Measurements from ENCODE around the gene KIAA1217.

- TF ChIP-seq CREM (CRISPR knock-in tag; IDR thresholded peaks at IDR 0.05), result no peak
- TF ChIP-seq, protein P1, sequence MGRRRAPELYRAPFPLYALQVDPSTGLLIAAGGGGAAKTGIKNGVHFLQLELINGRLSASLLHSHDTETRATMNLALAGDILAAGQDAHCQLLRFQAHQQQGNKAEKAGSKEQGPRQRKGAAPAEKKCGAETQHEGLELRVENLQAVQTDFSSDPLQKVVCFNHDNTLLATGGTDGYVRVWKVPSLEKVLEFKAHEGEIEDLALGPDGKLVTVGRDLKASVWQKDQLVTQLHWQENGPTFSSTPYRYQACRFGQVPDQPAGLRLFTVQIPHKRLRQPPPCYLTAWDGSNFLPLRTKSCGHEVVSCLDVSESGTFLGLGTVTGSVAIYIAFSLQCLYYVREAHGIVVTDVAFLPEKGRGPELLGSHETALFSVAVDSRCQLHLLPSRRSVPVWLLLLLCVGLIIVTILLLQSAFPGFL (CRISPR knock-in tag; IDR thresholded peaks at IDR 0.05; ENCODE audit: borderline replicate concordance), result no peak
- TF ChIP-seq ATF3 (CRISPR knock-in tag; conservative IDR thresholded peaks at IDR 0.05), result no peak
- TF ChIP-seq MAX (CRISPR knock-in tag; IDR thresholded peaks at IDR 0.05), result no peak
- no peak for TF ChIP-seq JUN (CRISPR knock-in tag; IDR thresholded peaks at IDR 0.05)
- TF ChIP-seq GTF2I (CRISPR knock-in tag; conservative IDR thresholded peaks at IDR 0.05), result no peak
- TF ChIP-seq TEAD4 (CRISPR knock-in tag; IDR thresholded peaks at IDR 0.05), result no peak
- TF ChIP-seq ZNF423 (CRISPR knock-in tag; IDR thresholded peaks at IDR 0.05), result no peak
- TF ChIP-seq, protein P2, sequence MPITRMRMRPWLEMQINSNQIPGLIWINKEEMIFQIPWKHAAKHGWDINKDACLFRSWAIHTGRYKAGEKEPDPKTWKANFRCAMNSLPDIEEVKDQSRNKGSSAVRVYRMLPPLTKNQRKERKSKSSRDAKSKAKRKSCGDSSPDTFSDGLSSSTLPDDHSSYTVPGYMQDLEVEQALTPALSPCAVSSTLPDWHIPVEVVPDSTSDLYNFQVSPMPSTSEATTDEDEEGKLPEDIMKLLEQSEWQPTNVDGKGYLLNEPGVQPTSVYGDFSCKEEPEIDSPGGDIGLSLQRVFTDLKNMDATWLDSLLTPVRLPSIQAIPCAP (CRISPR knock-in tag; IDR thresholded peaks at IDR 0.05), result no peak
- TF ChIP-seq NR1H2 (CRISPR knock-in tag; IDR thresholded peaks at IDR 0.05), result no peak
Measured at GRCh38 chr10:24303522-24304310, 94.8 kb downstream of the KIAA1217 start.
